ENCODE data around the gene MAK. TPM values are rescaled to one million over a fixed set of nuclear protein-coding genes. Genes with fewer than 3 reads are reported as not detected.
"Not testable (repeated sequence)": the region's sequence is repeated elsewhere in the genome, so short reads cannot be mapped to it uniquely, and the experiment has no call there.

Gene MAK
- total RNA-seq = under 1 TPM in 1 of 2 donors, not detected in 1; 0.26 TPM

- ATAC-seq (peak; percentile 97), DNase-seq (peak; percentile 91 to 94 (median 92))
- no peak for TF ChIP-seq CTCF (IDR thresholded peaks at IDR 0.05)
- TF ChIP-seq POLR2A (IDR thresholded peaks at IDR 0.05) = peak in 2 of 3 donors; percentile 78 to 92
- 0 to 2% methylated on average over 14 to 42 of the region's 53 CpGs for WGBS, 2 donors
- no peaks in the 10 kb centered on the region for H3K9me3 ChIP-seq
- peak within 1 kb of the TSS in 3 of 4 donors; percentile 49 to 89 (median 89) for H3K27ac ChIP-seq
- H3K27me3 ChIP-seq = no peaks in the 10 kb centered on the region
- no peaks in the 10 kb centered on the region for H3K36me3 ChIP-seq (replicated peaks in 1 of 2; ENCODE audit: insufficient read depth in 1 of 2, low read depth in 2 of 2)
- H3K4me1 ChIP-seq = peaks cover 21% of the 10 kb centered on the region
- peak within 1 kb of the TSS; percentile 0 to 36 for H3K4me3 ChIP-seq
- intact Hi-C loops (cut with DNase I) = no loop called here
These were observed at the start of gene MAK for GRCh38 chr6:10837995-10838793. TSS of gene MAK (minus strand) at chr6:10838539. CDS start at chr6:10830648, 7,891 bp downstream.

GRCh38 chr6:10886691-10887502, 48.6 kb upstream of the MAK start, which contains the start of gene SYCP2L:
TSS of gene SYCP2L (plus strand) at chr6:10887052. CDS start at chr6:10887127, 75 bp downstream.
- 3 to 5% methylated on average over 20 to 57 of the region's 58 CpGs for WGBS, 2 donors
- Histone ChIP-seq H3K27ac (peak within 1 kb of the TSS in 2 of 4 donors; percentile 45 to 65), H3K36me3 (replicated peaks in 1 of 2; ENCODE audit: insufficient read depth in 1 of 2, low read depth in 2 of 2) (no peaks in the 10 kb centered on the region), H3K4me3 (peak within 1 kb of the TSS in 1 of 2 donors; percentile 33), H3K4me1 (peaks cover 18% of the 10 kb centered on the region), H3K27me3 (peaks cover 0 to 28% of the 10 kb centered on the region in 2 donors), H3K9me3 (no peaks in the 10 kb centered on the region)
- DNase-seq (peak; percentile 45 to 69 (median 46)), ATAC-seq (peak; percentile 75)
- TF ChIP-seq CTCF (IDR thresholded peaks at IDR 0.05) (peak in 5 of 7 experiments; percentile 14 to 49 (median 37)), POLR2A (IDR thresholded peaks at IDR 0.05) (peak in 2 of 3 donors; percentile 42 to 49)
- intact Hi-C loops (cut with DNase I) = no loop called here

GRCh38 chr6:10886365-10886690, 48.0 kb upstream of the MAK start:
- 22 to 34% methylated on average over 11 of the region's 11 CpGs for whole genome bisulfite sequencing, 2 donors
- DNase-seq; intact Hi-C loops (cut with DNase I); H3K36me3 ChIP-seq (replicated peaks in 1 of 2; ENCODE audit: insufficient read depth in 1 of 2, low read depth in 2 of 2); ATAC-seq; H3K9me3 ChIP-seq: not testable (repeated sequence)
- Histone ChIP-seq H3K4me3 (peak overlapping the region in 1 of 2 donors; percentile 33), H3K27ac (peak overlapping the region in 2 of 4 donors; percentile 45 to 65), H3K4me1 (peaks cover 22% of the 10 kb centered on the region), H3K27me3 (peaks cover 0 to 34% of the 10 kb centered on the region in 2 donors)

GRCh38 chr6:10884245-10884972, 46.1 kb upstream of the MAK start:
- WGBS, 2 donors = 15 to 16% methylated on average over 21 to 24 of the region's 24 CpGs
- H3K4me3 ChIP-seq = no peak overlapping the region
- peaks cover 22% of the 10 kb centered on the region for H3K4me1 ChIP-seq
- peaks cover 0 to 38% of the 10 kb centered on the region in 2 donors for H3K27me3 ChIP-seq
- H3K36me3 ChIP-seq (replicated peaks in 1 of 2; ENCODE audit: insufficient read depth in 1 of 2, low read depth in 2 of 2) = no peaks in the 10 kb centered on the region
- H3K9me3 ChIP-seq = no peaks in the 10 kb centered on the region
- ATAC-seq = no peak
- TF ChIP-seq POLR2A (IDR thresholded peaks at IDR 0.05) (no peak), CTCF (IDR thresholded peaks at IDR 0.05) (no peak)
- intact Hi-C loops (cut with DNase I) = no loop called here
- DNase-seq = no peak
- no peak overlapping the region for H3K27ac ChIP-seq
